ENCODE data around the gene NMNAT3.

Gene NMNAT3

GRCh38 chr3:139538733-139539132 lies 139.0 kb downstream of the NMNAT3 start:
- no peak for DNase-seq

GRCh38 chr3:139537795-139538621 lies 139.8 kb downstream of the NMNAT3 start:
- DNase-seq: no peak

- no peak for DNase-seq
Measured at GRCh38 chr3:139537361-139537760, 140.4 kb downstream of the NMNAT3 start.

- peak; percentile 48 for DNase-seq
Measured at GRCh38 chr3:139534992-139535879, 142.5 kb downstream of the NMNAT3 start.

- no peak for DNase-seq
Measured at GRCh38 chr3:139534455-139534812, 143.3 kb downstream of the NMNAT3 start.

- peak; percentile 70 for DNase-seq
Measured at GRCh38 chr3:139533781-139534454, 143.9 kb downstream of the NMNAT3 start.

- DNase-seq: no peak
Measured at GRCh38 chr3:139532976-139533375, 144.8 kb downstream of the NMNAT3 start.

GRCh38 chr3:139530717-139531116 lies 147.1 kb downstream of the NMNAT3 start:
- no peak for DNase-seq

- no peak for DNase-seq
Measured at GRCh38 chr3:139529662-139530061, 148.1 kb downstream of the NMNAT3 start.

GRCh38 chr3:139528924-139529323 lies 148.8 kb downstream of the NMNAT3 start:
- no peak for DNase-seq

- no peak for DNase-seq
Measured at GRCh38 chr3:139528281-139528680, 149.5 kb downstream of the NMNAT3 start.

- no peak for DNase-seq
Measured at GRCh38 chr3:139527265-139527664, 150.5 kb downstream of the NMNAT3 start.

- no peak for DNase-seq
Measured at GRCh38 chr3:139526146-139526545, 151.6 kb downstream of the NMNAT3 start.

GRCh38 chr3:139524841-139525636 lies 152.7 kb downstream of the NMNAT3 start:
- DNase-seq: no peak

- no peak for DNase-seq
Measured at GRCh38 chr3:139523718-139524117, 154.1 kb downstream of the NMNAT3 start.

- no peak for DNase-seq
Measured at GRCh38 chr3:139523166-139523565, 154.6 kb downstream of the NMNAT3 start.

GRCh38 chr3:139522421-139522820 lies 155.4 kb downstream of the NMNAT3 start:
- DNase-seq: no peak

- DNase-seq: no peak
Measured at GRCh38 chr3:139521816-139522215, 156.0 kb downstream of the NMNAT3 start.

- DNase-seq: no peak
Measured at GRCh38 chr3:139521144-139521543, 156.6 kb downstream of the NMNAT3 start.

- no peak for DNase-seq
Measured at GRCh38 chr3:139519998-139520737, 157.6 kb downstream of the NMNAT3 start.

GRCh38 chr3:139518926-139519842 lies 158.6 kb downstream of the NMNAT3 start:
- DNase-seq: no peak

Measured in right hindlimb (tissue), 1 donor.